ENCODE results near the gene RBBP8.

RBBP8 gene

GRCh38 chr18:23071285-23071684 is 138.2 kb downstream of the RBBP8 start:
- ChIA-PET POLR2A (ENCODE audit: low non-redundant PET) (no interaction called here), CTCF (no interaction called here)
- no peak for DNase-seq (ENCODE audit: low spot score)
- H3K27ac ChIP-seq: no peak overlapping the region
- TF ChIP-seq CTCF (conservative IDR thresholded peaks at IDR 0.05; ENCODE audit: low read depth): no peak

GRCh38 chr18:23072079-23072478 is 139.0 kb downstream of the RBBP8 start:
- ChIA-PET CTCF (no interaction called here), POLR2A (ENCODE audit: low non-redundant PET) (no interaction called here)
- TF ChIP-seq CTCF (conservative IDR thresholded peaks at IDR 0.05; ENCODE audit: low read depth): no peak
- DNase-seq (ENCODE audit: low spot score): no peak
- no peak overlapping the region for H3K27ac ChIP-seq

- ChIA-PET CTCF (no interaction called here), POLR2A (ENCODE audit: low non-redundant PET) (interaction anchor here (0.6 kb wide), 1 partner anchor 336 kb away, joined by 3 read pairs; no protein-coding TSS in a partner anchor)
- TF ChIP-seq CTCF (conservative IDR thresholded peaks at IDR 0.05; ENCODE audit: low read depth): no peak
- H3K27ac ChIP-seq: no peak overlapping the region
- no peak for DNase-seq (ENCODE audit: low spot score)
These were observed 141.0 kb downstream of the RBBP8 start for GRCh38 chr18:23073996-23074606.

All from RWPE1 (cell line).